VCaP (cell line): Measurements from ENCODE around the gene SAPCD2.
"Not testable (repeated sequence)": the region's sequence is repeated elsewhere in the genome, so short reads cannot be mapped to it uniquely, and the experiment has no call there.

Source experiments
- H3K27ac ChIP-seq: fragments of 450-650 bp; 2 replicates; pipeline ENCODE4 v1.5.1; 2017
- CTCF ChIP-seq: fragments of 450-650 bp; conservative IDR thresholded peaks from 2 replicates; pipeline ENCODE4 v1.5.1; 2017; ENCODE audit warnings: mild to moderate bottlenecking, moderate library complexity

The SAPCD2 gene, protein sequence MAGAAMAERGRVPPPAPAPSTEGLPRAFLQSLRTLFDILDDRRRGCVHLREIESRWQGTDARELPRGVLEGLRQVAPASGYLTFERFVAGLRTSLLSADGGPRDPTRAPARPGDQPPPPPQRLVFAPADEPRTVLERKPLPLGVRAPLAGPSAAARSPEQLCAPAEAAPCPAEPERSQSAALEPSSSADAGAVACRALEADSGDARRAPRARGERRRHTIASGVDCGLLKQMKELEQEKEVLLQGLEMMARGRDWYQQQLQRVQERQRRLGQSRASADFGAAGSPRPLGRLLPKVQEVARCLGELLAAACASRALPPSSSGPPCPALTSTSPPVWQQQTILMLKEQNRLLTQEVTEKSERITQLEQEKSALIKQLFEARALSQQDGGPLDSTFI

GRCh38 chr9:137070201-137070905 is at the start of gene SAPCD2:
Gene SAPCD2, minus strand, starts transcription at chr9:137070557. Its CDS starts 97 bp downstream, at chr9:137070460.
- H3K27ac ChIP-seq = peak within 1 kb of the TSS; percentile 96
- no peak for TF ChIP-seq CTCF

DNA sequence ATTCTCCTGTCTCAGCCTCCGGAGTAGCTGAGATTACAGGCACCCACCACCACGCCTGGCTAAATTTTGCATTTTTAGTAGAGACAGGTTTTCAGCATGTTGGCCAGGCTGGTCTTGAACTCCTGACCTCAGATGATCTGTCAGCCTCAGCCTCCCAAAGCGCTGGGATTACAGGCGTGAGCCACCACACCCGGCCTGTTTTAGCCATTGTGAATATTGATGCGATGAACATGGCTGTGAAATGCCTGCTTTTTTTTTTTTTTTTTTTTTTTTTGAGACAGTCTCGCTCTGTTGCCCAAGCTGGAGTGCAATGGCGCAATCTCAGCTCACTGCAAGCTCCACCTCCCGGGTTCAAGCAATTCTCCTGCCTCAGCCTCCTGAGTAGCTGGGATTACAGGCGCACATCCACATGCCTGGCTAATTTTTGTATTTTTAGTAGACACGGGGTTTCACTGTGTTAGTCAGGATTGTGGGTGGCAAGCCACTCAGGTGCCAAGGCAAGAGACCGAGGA is 47.8 kb upstream of the SAPCD2 start:
- H3K27ac ChIP-seq = not testable (repeated sequence)

GRCh38 chr9:137117269-137117731 is 46.9 kb upstream of the SAPCD2 start:
- H3K27ac ChIP-seq = no peak overlapping the region
- no peak for TF ChIP-seq CTCF

DNA sequence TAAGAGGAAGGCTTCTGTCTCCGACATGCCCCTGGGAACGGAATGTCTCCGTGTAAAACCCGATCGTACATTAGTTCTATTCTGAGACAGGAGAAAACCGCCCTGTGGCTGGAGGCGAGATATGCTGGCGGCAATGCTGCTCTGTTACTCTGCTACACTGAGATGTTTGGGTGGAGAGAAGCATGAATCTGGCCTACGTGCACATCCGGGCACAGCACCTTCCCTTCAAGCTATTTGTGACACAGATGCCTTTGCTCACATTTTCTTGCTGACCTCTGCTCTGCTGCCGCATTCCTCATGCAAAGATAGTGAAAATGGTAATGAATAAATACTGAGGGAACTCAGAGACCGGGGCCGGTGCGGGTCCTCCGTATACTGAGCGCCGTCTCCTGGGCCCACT is 46.4 kb upstream of the SAPCD2 start:
- H3K27ac ChIP-seq = no peak overlapping the region
- no peak for TF ChIP-seq CTCF

GRCh38 chr9:137116027-137116507 is 45.7 kb upstream of the SAPCD2 start:
- peak overlapping the region; percentile 91 for H3K27ac ChIP-seq
- TF ChIP-seq CTCF = no peak

DNA sequence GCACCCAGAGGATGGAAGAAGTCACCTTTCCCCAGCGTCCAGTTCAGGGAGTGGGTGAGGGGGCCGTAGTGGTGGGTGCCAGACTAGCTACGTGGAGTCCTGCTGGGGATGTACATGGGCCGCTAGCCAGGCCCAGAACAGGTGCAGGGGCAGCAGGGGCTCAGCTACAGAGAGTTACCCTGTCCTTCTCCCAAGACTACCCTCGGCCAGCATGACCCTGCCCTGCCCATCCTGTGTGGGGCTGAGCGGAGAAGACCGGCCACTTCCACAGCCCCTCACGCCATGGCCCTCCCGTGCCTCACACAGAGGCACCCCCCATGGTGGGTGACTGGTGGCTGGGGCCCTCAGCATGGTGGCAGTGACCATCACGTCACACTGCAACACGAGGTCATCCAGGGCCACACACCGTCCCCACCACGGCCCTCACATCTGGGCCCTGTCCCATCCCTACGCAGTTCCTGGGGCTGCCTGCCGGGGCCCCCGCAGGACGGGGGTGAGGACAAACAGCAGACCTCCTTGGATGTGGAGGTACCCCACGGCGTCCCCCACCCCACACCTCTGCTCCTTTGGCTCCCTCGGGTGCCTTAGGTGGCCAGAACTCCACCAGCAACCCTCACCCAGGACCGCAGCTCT is 45.2 kb upstream of the SAPCD2 start:
- peak overlapping the region; percentile 91 for H3K27ac ChIP-seq
- TF ChIP-seq CTCF = no peak

DNA sequence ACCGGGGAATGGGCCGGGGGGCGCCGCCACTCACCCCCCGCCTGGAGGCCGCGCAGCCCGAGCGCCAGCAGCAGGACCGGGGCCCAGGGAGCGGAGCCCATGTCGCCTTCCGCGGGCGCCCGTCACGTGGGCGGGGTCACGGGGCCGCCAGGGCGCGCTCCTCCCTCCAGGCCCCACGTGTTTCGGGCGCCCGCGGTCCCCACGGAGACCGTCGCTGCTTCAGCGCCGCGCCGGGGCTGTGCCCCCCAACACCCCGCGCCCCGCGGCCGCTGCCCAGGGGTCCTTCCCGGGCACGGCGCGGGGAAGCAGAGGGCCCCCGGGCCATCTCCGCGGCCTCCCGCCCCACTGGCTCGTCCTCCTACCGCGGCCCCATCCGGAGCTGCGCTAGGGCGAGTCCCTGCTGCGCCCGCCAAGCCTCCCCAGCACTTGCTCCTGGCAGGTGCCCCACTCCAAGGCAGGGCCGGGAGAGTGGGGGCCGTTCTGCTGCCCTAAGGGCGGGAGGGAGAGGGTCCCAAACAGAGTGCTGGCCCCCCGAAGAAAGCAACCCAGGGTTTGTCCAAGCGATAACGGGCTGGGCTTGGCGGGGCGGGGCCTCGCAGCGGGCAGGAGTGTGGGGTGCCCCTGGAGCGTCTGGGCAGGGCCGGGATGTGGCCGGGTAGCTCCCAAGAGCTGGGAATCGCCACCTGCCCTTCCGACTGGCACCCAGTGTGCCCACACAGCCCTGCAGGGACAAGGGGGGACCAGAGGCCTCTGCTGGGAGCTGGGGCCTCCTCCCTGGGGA is 44.4 kb upstream of the SAPCD2 start, which contains the start of gene DPP7:
Gene DPP7 (minus strand): TSS at position 121 of the 781 bp plus-strand sequence. CDS start 20 bp downstream, at position 101.
- peak within 1 kb of the TSS; percentile 91 for H3K27ac ChIP-seq

More for the DNA sequence above, 44.4 kb upstream of the SAPCD2 start, which contains the start of gene DPP7:
- no peak for TF ChIP-seq CTCF
